GM12891 (cell line): Measurements from ENCODE around the gene WWC2.

Experiments
- PAX5 ChIP-seq: IDR thresholded peaks from 2 replicates; pipeline ENCODE4 v1.6.1; 2011; ENCODE audit warnings: low read length, moderate library complexity, mild to moderate bottlenecking; ENCODE audit not compliant: insufficient read depth, severe bottlenecking
- POLR2A ChIP-seq: IDR thresholded peaks from 2 replicates; pipeline ENCODE4 v1.6.1; 2011; ENCODE audit warnings: low read depth, low read length, control low read depth
- POLR2AphosphoS5 ChIP-seq: IDR thresholded peaks from 2 replicates; pipeline ENCODE4 v1.6.1; 2011; ENCODE audit warnings: low read depth, low read length, control low read depth
- POU2F2 ChIP-seq: IDR thresholded peaks from 2 replicates; pipeline ENCODE4 v1.6.1; 2011; ENCODE audit warnings: low read depth, mild to moderate bottlenecking, control low read depth, low read length, moderate library complexity
- SPI1 ChIP-seq: IDR thresholded peaks from 2 replicates; pipeline ENCODE4 v1.6.1; 2011; ENCODE audit warnings: low read depth, low read length, control low read depth
- TAF1 ChIP-seq: IDR thresholded peaks from 2 replicates; pipeline ENCODE4 v1.6.1; 2011; ENCODE audit warnings: low read depth, low read length, control low read depth

GRCh38 chr4:183068502-183068901 lies 30.6 kb upstream of the WWC2 start:
- no peak for TF ChIP-seq SPI1
- TF ChIP-seq TAF1: no peak
- TF ChIP-seq POLR2A: no peak
- TF ChIP-seq POLR2AphosphoS5: no peak
- no peak for TF ChIP-seq POU2F2
- no peak for TF ChIP-seq PAX5
